GM21423 (cell line): Measurements from ENCODE around the gene BOLL.
A peak's percentile ranks its signal among the peaks of the same experiment; 100 is the strongest.
"Not testable (repeated sequence)": the region's sequence is repeated elsewhere in the genome, so short reads cannot be mapped to it uniquely, and the experiment has no call there.

Source experiments
- ATAC-seq: cut with Tn5 transposase; IDR thresholded peaks from one replicate; pipeline ENCODE4 v1.9.1; 2021; ENCODE audit warnings: mild to moderate bottlenecking, moderate library complexity; ENCODE audit not compliant: unreplicated experiment

BOLL gene

GRCh38 chr2:197798187-197798586 lies 13.1 kb upstream of the BOLL start:
- ATAC-seq, result no peak

GRCh38 chr2:197795277-197795676 lies 10.2 kb upstream of the BOLL start:
- ATAC-seq, result no peak

GRCh38 chr2:197793456-197793855 lies 8.3 kb upstream of the BOLL start:
- ATAC-seq, result no peak

GRCh38 chr2:197786010-197786877 lies 1.1 kb upstream of the BOLL start:
- peak; percentile 60 for ATAC-seq

GRCh38 chr2:197782126-197782525 lies 3.0 kb downstream of the BOLL start:
- no peak for ATAC-seq

GRCh38 chr2:197779261-197779660 lies 5.9 kb downstream of the BOLL start:
- no peak for ATAC-seq

- no peak for ATAC-seq
Measured at GRCh38 chr2:197777823-197778407, 7.2 kb downstream of the BOLL start.

GRCh38 chr2:197760293-197760657 lies 24.8 kb downstream of the BOLL start:
- ATAC-seq, result no peak

GRCh38 chr2:197759625-197760292 lies 25.4 kb downstream of the BOLL start:
- ATAC-seq, result no peak

- no peak for ATAC-seq
Measured at GRCh38 chr2:197759013-197759412, 26.1 kb downstream of the BOLL start.

GRCh38 chr2:197740200-197740599 lies 44.9 kb downstream of the BOLL start:
- no peak for ATAC-seq

GRCh38 chr2:197728555-197729544 lies 56.3 kb downstream of the BOLL start:
- ATAC-seq, result not testable (repeated sequence)

- no peak for ATAC-seq
Measured at GRCh38 chr2:197727011-197727410, 58.1 kb downstream of the BOLL start.

GRCh38 chr2:197717863-197718262 lies 67.3 kb downstream of the BOLL start:
- no peak for ATAC-seq

- ATAC-seq, result no peak
Measured at GRCh38 chr2:197713271-197713670, 71.8 kb downstream of the BOLL start.

GRCh38 chr2:197711578-197711977 lies 73.5 kb downstream of the BOLL start:
- ATAC-seq, result no peak

GRCh38 chr2:197710424-197711042 lies 74.6 kb downstream of the BOLL start:
- peak; percentile 85 for ATAC-seq

- ATAC-seq, result not testable (repeated sequence)
Measured at GRCh38 chr2:197709140-197709539, 76.0 kb downstream of the BOLL start.

GRCh38 chr2:197708331-197708730 lies 76.8 kb downstream of the BOLL start:
- ATAC-seq, result no peak
